Right atrium auricular region (tissue), 2 donors: Measurements from ENCODE around the gene HPSE2. TPM values are rescaled to one million over a fixed set of nuclear protein-coding genes. Genes with fewer than 3 reads are reported as not detected.

Source experiments
- DNase-seq: peaks from one replicate; pipeline ENCODE4 v3.0.0-alpha.2; 2019; ENCODE audit warnings: low spot score
- H3K27ac ChIP-seq, 2 donors: fragments of 200-600 bp; sonication (generic); 1 replicate in 1 of 2; 2 replicates in 1 of 2; pipeline ENCODE4 v1.5.1; 2016 to 2019
- H3K27me3 ChIP-seq, 2 donors: fragments of 200-600 bp; sonication (generic); one replicate each; pipeline versions ENCODE4 v1.5.1 to v1.6.0; 2017 to 2019
- H3K36me3 ChIP-seq: fragments of 200-600 bp; sonication (generic); one replicate; pipeline ENCODE4 v1.5.1; 2016
- H3K4me1 ChIP-seq, 2 donors: fragments of 200-600 bp; sonication (generic); one replicate each; pipeline versions ENCODE4 v1.5.1 to v1.6.0; 2017 to 2019
- H3K4me3 ChIP-seq, 2 donors: fragments of 200-600 bp; sonication (generic); 1 replicate in 1 of 2; 2 replicates in 1 of 2; pipeline ENCODE4 v1.5.1; 2017 to 2019; ENCODE audit warnings: mild to moderate bottlenecking in 1 of 2, moderate library complexity in 1 of 2
- H3K9me3 ChIP-seq, 2 donors: fragments of 200-600 bp; sonication (generic); one replicate each; pipeline ENCODE4 v1.5.1; 2019
- CTCF ChIP-seq, 2 donors: fragments of 200-600 bp; sonication (generic); IDR thresholded peaks; one replicate each; pipeline ENCODE4 v1.5.1; 2019; ENCODE audit warnings: antibody characterized with exemption in 2 of 2
- microRNA-seq, 2 donors: library from miRNA; unstranded; fragments of <30 nt; microRNA quantifications; one replicate each; pipeline ENCODE4, GENCODE V29; 2016 to 2017; ENCODE audit warnings: borderline number of aligned reads in 2 of 2, borderline replicate concordance in 1 of 2
- total RNA-seq, 2 donors: library from RNA; depleted of rRNA; stranded (reverse); fragments of >200 nt; gene quantifications; one replicate each; pipeline ENCODE4 v1.1.0, GENCODE V29; 2016

The HPSE2 gene
- total RNA-seq, 2 donors from 2014 or later: not detected

- H3K27ac ChIP-seq: no peak overlapping the region
These were observed 824.9 kb downstream of the HPSE2 start for GRCh38 chr10:98410759-98411158.

GRCh38 chr10:98410135-98410743 lies 825.4 kb downstream of the HPSE2 start:
- H3K4me1 ChIP-seq: peaks cover 0 to 28% of the 10 kb centered on the region in 2 donors
- no peak overlapping the region for H3K27ac ChIP-seq
- TF ChIP-seq CTCF (IDR thresholded peaks at IDR 0.05): no peak
- no peak overlapping the region for H3K4me3 ChIP-seq
- H3K36me3 ChIP-seq: no peaks in the 10 kb centered on the region
- H3K9me3 ChIP-seq: no peaks in the 10 kb centered on the region
- DNase-seq: no peak
- H3K27me3 ChIP-seq: no peaks in the 10 kb centered on the region

More at GRCh38 chr10:98410759-98411158, 824.9 kb downstream of the HPSE2 start:
- peaks cover 0 to 33% of the 10 kb centered on the region in 2 donors for H3K4me1 ChIP-seq
- DNase-seq: no peak
- H3K4me3 ChIP-seq: no peak overlapping the region
- H3K27me3 ChIP-seq: no peaks in the 10 kb centered on the region
- H3K9me3 ChIP-seq: no peaks in the 10 kb centered on the region
- H3K36me3 ChIP-seq: no peaks in the 10 kb centered on the region
- no peak for TF ChIP-seq CTCF (IDR thresholded peaks at IDR 0.05)

DNA sequence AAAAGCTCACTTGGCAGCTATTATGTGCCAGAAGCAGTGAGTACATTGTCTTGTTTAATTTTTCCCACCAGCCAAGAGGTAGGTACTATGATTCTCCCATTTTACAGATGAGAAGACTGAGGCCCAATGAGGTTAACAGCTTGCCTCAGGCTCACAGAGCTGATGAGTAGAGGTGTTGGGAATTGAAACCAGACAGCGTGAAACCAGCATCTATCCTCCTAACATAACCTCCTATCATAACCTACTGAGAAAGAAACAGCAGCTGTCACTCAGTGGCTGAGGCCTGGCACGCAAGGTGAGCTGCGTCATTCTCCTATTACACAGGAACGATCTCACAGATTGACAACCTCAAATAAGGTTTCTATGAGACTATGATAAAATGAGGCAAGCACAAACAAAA lies 826.9 kb downstream of the HPSE2 start:
- DNase-seq: no peak
- Histone ChIP-seq H3K9me3 (no peaks in the 10 kb centered on the region), H3K27ac (no peak overlapping the region), H3K36me3 (no peaks in the 10 kb centered on the region), H3K4me1 (peaks cover 0 to 14% of the 10 kb centered on the region in 2 donors), H3K27me3 (no peaks in the 10 kb centered on the region), H3K4me3 (no peak overlapping the region)
- no peak for TF ChIP-seq CTCF (IDR thresholded peaks at IDR 0.05)

DNA sequence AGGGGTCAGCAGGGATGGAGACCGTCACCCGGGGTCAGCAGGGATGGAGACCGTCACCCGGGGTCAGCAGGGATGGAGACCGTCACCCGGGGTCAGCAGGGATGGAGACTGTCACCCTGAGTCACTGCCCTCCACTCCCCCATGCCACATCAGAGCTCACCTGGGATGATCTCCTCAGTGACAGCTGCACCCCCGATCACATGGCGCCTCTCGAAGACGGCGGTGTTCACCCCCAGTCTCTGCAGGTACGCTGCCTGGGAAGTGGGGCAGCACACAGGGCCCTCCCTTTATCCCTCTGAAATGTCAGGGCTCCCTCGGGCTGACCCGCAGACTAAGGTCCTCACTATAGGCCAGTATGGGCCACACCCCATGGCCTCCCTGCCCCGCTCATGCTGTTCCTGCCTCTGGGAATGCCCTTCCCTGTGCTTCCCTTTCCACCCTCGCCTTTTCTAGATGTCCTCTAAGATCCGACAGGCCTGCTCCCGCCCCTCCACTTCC lies 827.9 kb downstream of the HPSE2 start:
- TF ChIP-seq CTCF (IDR thresholded peaks at IDR 0.05): no peak
- Histone ChIP-seq H3K9me3 (no peaks in the 10 kb centered on the region), H3K4me3 (no peak overlapping the region), H3K27ac (no peak overlapping the region), H3K36me3 (no peaks in the 10 kb centered on the region), H3K4me1 (peaks cover 0 to 14% of the 10 kb centered on the region in 2 donors), H3K27me3 (no peaks in the 10 kb centered on the region)
- DNase-seq: no peak

Small RNA genes lying within 50 kb of the gene (microRNA-seq; reads per million reads assigned to microRNA genes)
- gene MIR4685: 1.4 to 2.1 reads per million in 2 donors
- 0 reads per million in 2 donors for gene MIR6507

Other genes with a start within 250 kb of the HPSE2 start
- under 1 TPM; 0.07 to 0.79 TPM for gene CNNM1, start 93.5 kb upstream of the HPSE2 start, total RNA-seq
- gene GOT1, start 194.8 kb upstream of the HPSE2 start, total RNA-seq: 100 to 1,000 TPM; 289 to 443 TPM